ACC112 (cell line): ENCODE data around the gene AOAH.

Source experiments
- H2AFZ ChIP-seq: fragments of 200-600 bp; sonication (generic); one replicate; pipeline ENCODE4 v1.6.0; 2017; ENCODE audit warnings: antibody characterized with exemption, low read length; ENCODE audit not compliant: unreplicated experiment
- H3K27ac ChIP-seq: fragments of 200-600 bp; sonication (generic); 2 replicates; pipeline ENCODE4 v1.5.1; 2014; ENCODE audit warnings: low read depth, mild to moderate bottlenecking, antibody characterized with exemption, low read length, moderate library complexity
- H3K27me3 ChIP-seq: fragments of 200-600 bp; sonication (generic); 2 replicates; pipeline ENCODE4 v1.6.1; 2014; ENCODE audit warnings: mild to moderate bottlenecking, antibody characterized with exemption, low read length, moderate library complexity, mixed read lengths; ENCODE audit not compliant: insufficient read depth
- H3K36me3 ChIP-seq: fragments of 200-600 bp; sonication (generic); 2 replicates; pipeline ENCODE4 v1.6.1; 2016; ENCODE audit warnings: mild to moderate bottlenecking, antibody characterized with exemption, low read length, moderate library complexity, mixed read lengths; ENCODE audit not compliant: insufficient read depth
- H3K4me1 ChIP-seq: fragments of 200-600 bp; sonication (generic); one replicate; pipeline ENCODE4 v1.6.1; 2016; ENCODE audit warnings: low read length, mixed read lengths; ENCODE audit not compliant: insufficient read depth, unreplicated experiment, control insufficient read depth
- H3K4me3 ChIP-seq: fragments of 200-600 bp; sonication (generic); 2 replicates; pipeline ENCODE4 v1.5.1; 2014; ENCODE audit warnings: mild to moderate bottlenecking, low read depth, low read length
- H3K79me2 ChIP-seq: fragments of 200-600 bp; sonication (generic); one replicate; pipeline ENCODE4 v1.6.0; 2016; ENCODE audit warnings: low read length; ENCODE audit not compliant: control insufficient read depth, unreplicated experiment, insufficient read depth

AOAH gene

DNA sequence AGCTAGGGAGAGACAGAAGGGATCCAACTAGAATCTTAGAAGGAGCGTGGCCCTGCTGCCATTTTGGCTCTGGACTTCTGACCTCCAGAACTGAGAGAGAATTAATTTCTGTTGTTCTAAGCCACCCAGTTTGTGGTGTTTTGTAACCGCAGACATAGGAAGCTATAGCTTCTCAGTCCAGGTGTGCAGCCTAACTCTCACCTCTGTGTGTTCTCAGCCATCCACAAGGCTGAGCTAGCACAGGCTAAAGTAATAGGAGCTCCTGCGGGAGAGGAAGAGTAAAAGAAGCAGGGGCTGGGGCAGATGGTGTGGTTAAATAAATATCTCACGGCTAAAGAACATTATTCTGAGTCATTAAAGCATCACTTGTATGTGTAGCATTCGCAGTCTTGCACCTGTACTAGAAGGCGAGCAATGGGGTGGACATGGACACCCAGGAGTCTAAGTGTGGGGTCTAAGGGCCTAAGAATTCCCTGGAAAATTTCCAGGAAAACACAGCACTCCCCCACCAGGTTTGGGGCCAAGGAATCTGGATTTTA is 94.1 kb downstream of the AOAH start:
- no peak overlapping the region for H2AFZ ChIP-seq
- no peaks in the 10 kb centered on the region for H3K79me2 ChIP-seq
- no peaks in the 10 kb centered on the region for H3K4me1 ChIP-seq
- no peak overlapping the region for H3K27ac ChIP-seq
- H3K27me3 ChIP-seq, result peaks cover 72% of the 10 kb centered on the region
- no peaks in the 10 kb centered on the region for H3K36me3 ChIP-seq
- H3K4me3 ChIP-seq, result no peak overlapping the region

- Histone ChIP-seq H3K4me3 (no peak overlapping the region), H3K27me3 (peaks cover 79% of the 10 kb centered on the region), H3K36me3 (no peaks in the 10 kb centered on the region)
Measured at GRCh38 chr7:36629351-36629750, 94.9 kb downstream of the AOAH start.

DNA sequence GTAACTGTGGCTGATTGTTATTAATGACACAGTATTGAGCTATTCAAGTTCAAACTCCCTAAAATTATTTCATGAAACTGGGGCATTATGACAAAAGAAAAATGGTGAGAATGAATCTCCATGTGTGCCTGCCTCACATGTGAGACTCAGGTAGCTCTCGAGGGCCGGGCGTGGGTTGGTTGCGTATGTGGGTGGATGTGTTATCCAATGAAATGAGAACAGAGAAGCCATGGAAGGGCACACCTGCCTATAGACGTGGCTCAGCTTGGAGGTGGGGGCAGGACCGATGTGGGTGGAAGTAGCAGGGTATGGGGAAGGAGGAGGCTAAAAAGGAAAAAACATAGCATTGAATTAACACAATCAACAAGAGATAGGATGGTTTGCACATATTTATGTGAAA is 96.5 kb downstream of the AOAH start:
- Histone ChIP-seq H3K27me3 (peaks cover 79% of the 10 kb centered on the region), H3K4me3 (no peak overlapping the region), H3K36me3 (no peaks in the 10 kb centered on the region), H3K27ac (no peak overlapping the region), H3K79me2 (no peaks in the 10 kb centered on the region), H3K4me1 (no peaks in the 10 kb centered on the region), H2AFZ (no peak overlapping the region)

More at GRCh38 chr7:36629351-36629750, 94.9 kb downstream of the AOAH start:
- H2AFZ ChIP-seq, result no peak overlapping the region
- no peaks in the 10 kb centered on the region for H3K4me1 ChIP-seq
- H3K79me2 ChIP-seq, result no peaks in the 10 kb centered on the region
- no peak overlapping the region for H3K27ac ChIP-seq

DNA sequence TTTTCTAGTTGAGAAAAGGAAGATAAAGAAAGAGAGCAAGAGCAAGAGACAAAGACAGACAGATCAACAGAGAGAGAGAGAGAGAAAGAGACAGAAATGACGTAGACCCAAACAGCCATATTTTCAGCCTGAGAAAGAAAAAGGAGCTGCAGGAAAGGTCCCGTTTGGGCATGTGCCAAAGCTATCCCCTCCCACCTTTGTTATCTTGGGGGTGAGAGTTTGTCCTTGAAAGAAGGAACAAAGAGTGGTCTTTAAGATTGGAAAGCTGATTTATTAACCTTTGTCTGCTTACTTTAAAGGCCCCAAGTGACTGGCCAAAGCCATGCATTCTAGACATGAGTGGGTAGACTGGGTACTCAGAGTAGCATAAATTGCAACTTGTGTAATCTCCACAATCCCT is 98.2 kb downstream of the AOAH start:
- Histone ChIP-seq H3K4me1 (no peaks in the 10 kb centered on the region), H3K27ac (no peak overlapping the region), H3K4me3 (no peak overlapping the region), H3K27me3 (peaks cover 63% of the 10 kb centered on the region), H3K36me3 (no peaks in the 10 kb centered on the region), H2AFZ (no peak overlapping the region), H3K79me2 (no peaks in the 10 kb centered on the region)

GRCh38 chr7:36625247-36625646 is 99.0 kb downstream of the AOAH start:
- no peak overlapping the region for H3K4me3 ChIP-seq
- no peaks in the 10 kb centered on the region for H3K79me2 ChIP-seq
- no peaks in the 10 kb centered on the region for H3K4me1 ChIP-seq
- H3K36me3 ChIP-seq, result no peaks in the 10 kb centered on the region
- no peak overlapping the region for H2AFZ ChIP-seq
- H3K27ac ChIP-seq, result no peak overlapping the region
- peaks cover 62% of the 10 kb centered on the region for H3K27me3 ChIP-seq

DNA sequence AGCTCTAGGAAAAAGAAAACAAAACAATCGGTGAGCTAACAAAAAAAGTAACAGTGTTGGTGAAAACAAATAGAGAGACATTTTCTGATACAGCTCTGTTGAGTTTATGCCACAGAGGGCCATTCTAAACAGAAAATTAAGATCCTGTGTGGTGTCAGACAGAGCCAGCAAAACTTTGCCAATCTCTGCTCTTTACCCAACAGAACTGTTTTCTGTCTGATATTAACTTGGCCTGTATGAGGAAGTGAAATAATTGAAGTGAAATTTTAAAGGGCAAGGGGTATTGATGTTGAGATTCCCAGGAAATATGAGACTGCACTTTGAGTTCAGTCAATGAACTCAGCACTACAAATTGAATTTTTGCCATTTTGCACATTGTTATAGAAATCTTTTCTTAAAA is 101.0 kb downstream of the AOAH start:
- no peaks in the 10 kb centered on the region for H3K79me2 ChIP-seq
- H3K36me3 ChIP-seq, result no peaks in the 10 kb centered on the region
- no peak overlapping the region for H2AFZ ChIP-seq
- H3K27me3 ChIP-seq, result peaks cover 57% of the 10 kb centered on the region
- H3K4me1 ChIP-seq, result no peaks in the 10 kb centered on the region
- no peak overlapping the region for H3K27ac ChIP-seq
- no peak overlapping the region for H3K4me3 ChIP-seq

GRCh38 chr7:36621396-36621795 is 102.9 kb downstream of the AOAH start:
- H3K4me1 ChIP-seq, result no peaks in the 10 kb centered on the region
- H3K36me3 ChIP-seq, result no peaks in the 10 kb centered on the region
- peaks cover 56% of the 10 kb centered on the region for H3K27me3 ChIP-seq
- H3K27ac ChIP-seq, result no peak overlapping the region
- H2AFZ ChIP-seq, result no peak overlapping the region
- no peaks in the 10 kb centered on the region for H3K79me2 ChIP-seq
- no peak overlapping the region for H3K4me3 ChIP-seq

DNA sequence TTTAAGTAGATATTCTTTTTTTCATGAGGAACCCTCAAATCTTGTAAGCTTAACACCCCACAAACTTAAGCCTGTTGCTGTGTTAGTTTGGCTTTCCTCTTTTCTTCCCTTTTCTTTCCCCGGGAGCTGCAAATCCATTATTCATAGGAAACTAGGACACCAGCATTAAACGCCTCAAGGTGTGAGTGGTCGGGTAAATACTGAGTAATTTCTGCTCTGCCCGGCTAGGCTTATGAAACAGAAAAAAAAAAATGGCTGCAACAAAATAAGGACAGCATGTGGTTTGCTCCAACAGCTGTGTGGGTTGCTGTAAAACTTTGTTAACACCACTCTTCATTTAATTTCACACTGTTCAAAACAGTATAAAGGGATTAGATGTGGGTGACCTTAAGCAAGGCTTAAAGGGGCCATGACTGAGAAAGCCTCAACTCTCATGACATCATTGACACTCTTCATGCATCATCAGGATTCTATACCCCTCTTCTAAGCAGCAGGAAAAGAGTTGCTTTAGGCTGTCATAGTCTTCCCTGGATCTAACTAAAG is 104.1 kb downstream of the AOAH start:
- Histone ChIP-seq H2AFZ (no peak overlapping the region), H3K27ac (no peak overlapping the region), H3K4me3 (no peak overlapping the region), H3K79me2 (no peaks in the 10 kb centered on the region), H3K36me3 (no peaks in the 10 kb centered on the region), H3K4me1 (no peaks in the 10 kb centered on the region), H3K27me3 (peaks cover 56% of the 10 kb centered on the region)

- Histone ChIP-seq H3K27ac (no peak overlapping the region), H3K27me3 (peaks cover 73% of the 10 kb centered on the region), H3K79me2 (no peaks in the 10 kb centered on the region), H3K36me3 (no peaks in the 10 kb centered on the region), H2AFZ (no peak overlapping the region), H3K4me1 (no peaks in the 10 kb centered on the region), H3K4me3 (no peak overlapping the region)
Measured at GRCh38 chr7:36617408-36617807, 106.9 kb downstream of the AOAH start.

DNA sequence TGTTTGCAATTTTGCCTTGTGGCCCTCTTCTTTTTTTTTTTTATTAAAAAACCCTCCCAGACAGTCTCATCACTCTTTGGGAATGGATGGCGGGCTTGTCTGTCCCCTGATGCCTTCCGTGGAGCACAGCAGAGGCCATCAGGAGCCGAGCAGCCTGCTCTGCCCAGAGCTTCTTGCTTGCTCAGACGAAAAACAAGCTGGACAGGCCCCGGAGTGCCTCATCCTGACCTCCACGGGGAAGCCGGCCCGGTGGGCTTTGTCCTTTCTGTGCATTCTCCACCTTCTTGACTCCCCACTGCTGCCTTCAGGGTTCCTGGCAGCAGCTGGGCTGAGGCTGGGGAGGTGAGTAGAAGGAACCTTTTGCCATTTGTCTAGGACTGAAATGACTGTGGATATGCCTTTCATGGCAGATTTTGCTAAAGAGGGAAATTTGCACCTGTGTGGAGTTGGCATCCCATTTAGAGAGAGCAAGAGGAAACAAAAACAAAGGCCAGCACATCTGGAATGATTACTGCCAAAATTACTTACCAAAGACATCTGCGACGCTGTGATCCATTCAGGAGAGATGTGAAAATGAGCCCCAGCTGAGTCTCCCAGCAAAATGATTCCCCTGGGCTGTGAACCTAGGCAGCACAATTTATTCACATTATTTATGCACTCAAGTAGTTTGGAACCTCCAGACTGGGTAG is 108.3 kb downstream of the AOAH start:
- H3K27me3 ChIP-seq, result peaks cover 87% of the 10 kb centered on the region
- H3K36me3 ChIP-seq, result no peaks in the 10 kb centered on the region

GRCh38 chr7:36614959-36615358 is 109.3 kb downstream of the AOAH start:
- Histone ChIP-seq H3K79me2 (no peaks in the 10 kb centered on the region), H3K27me3 (peaks cover 88% of the 10 kb centered on the region), H3K36me3 (no peaks in the 10 kb centered on the region), H3K4me1 (no peaks in the 10 kb centered on the region), H3K4me3 (no peak overlapping the region), H2AFZ (no peak overlapping the region), H3K27ac (no peak overlapping the region)

More for the DNA sequence above, 108.3 kb downstream of the AOAH start:
- no peak overlapping the region for H2AFZ ChIP-seq
- no peaks in the 10 kb centered on the region for H3K4me1 ChIP-seq
- no peaks in the 10 kb centered on the region for H3K79me2 ChIP-seq
- H3K4me3 ChIP-seq, result no peak overlapping the region
- no peak overlapping the region for H3K27ac ChIP-seq
